SK-N-MC (cell line): ENCODE results near the gene KRT37.
"Not testable (repeated sequence)": the region's sequence is repeated elsewhere in the genome, so short reads cannot be mapped to it uniquely, and the experiment has no call there.

Experiments used
- DNase-seq: peaks from one replicate; pipeline ENCODE4 v3.0.0-alpha.2; 2011; ENCODE audit warnings: low read depth, low spot score
- H3K27ac ChIP-seq: fragments of 200-600 bp; sonication (generic); 2 replicates; pipeline ENCODE4 v1.5.1; 2016; ENCODE audit warnings: mixed run types
- H3K36me3 ChIP-seq: fragments of 200-600 bp; sonication (generic); 2 replicates; pipeline ENCODE4 v1.6.1; 2017; ENCODE audit warnings: antibody characterized with exemption, low read length, mixed read lengths; ENCODE audit not compliant: insufficient read depth
- H3K4me3 ChIP-seq: fragments of 200-600 bp; sonication (generic); 2 replicates; pipeline ENCODE4 v1.5.1; 2016
- H3K9ac ChIP-seq: fragments of 200-600 bp; sonication (generic); 2 replicates; pipeline ENCODE4 v1.8.0; 2017; ENCODE audit warnings: mixed run types, mixed read lengths; ENCODE audit not compliant: insufficient read length
- H3K9me3 ChIP-seq: fragments of 200-600 bp; sonication (generic); 2 replicates; pipeline ENCODE4 v1.6.1; 2017; ENCODE audit warnings: low read depth, mild to moderate bottlenecking, antibody characterized with exemption, low read length, moderate library complexity, mixed read lengths
- EZH2 ChIP-seq: fragments of 200-600 bp; sonication (generic); IDR thresholded peaks from one replicate; pipeline ENCODE4 v1.6.1; 2017; ENCODE audit warnings: antibody characterized with exemption
- FOXP2 ChIP-seq: optimal IDR thresholded peaks from 2 replicates; pipeline ENCODE3; 2011; ENCODE audit warnings: mild to moderate bottlenecking, moderate library complexity; ENCODE audit not compliant: insufficient read depth; ENCODE audit errors: extremely low read length, control extremely low read depth
- POLR2AphosphoS5 ChIP-seq: IDR thresholded peaks from 2 replicates; pipeline ENCODE4 v1.6.1; 2012; ENCODE audit warnings: mild to moderate bottlenecking, low read depth, low read length, borderline replicate concordance

The KRT37 gene

DNA sequence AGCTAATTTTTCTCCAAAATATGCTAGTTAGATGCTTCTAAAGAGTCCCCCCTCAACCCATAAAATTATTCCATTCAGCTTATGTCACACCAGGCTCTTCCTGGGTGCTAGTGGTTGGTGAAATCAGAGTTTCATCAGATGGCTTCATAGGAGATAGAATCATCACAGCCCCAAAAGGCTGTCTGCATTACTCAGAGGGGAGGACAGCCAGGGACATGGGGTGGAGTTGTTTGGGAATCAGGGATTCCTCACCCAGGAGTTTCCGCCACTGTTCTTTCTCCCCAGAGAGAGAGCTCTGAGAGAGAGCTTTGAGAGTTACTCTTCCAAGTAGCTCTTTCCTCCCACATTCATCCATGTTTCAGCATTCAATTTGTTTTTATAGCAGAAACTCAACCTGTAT is 42.0 kb downstream of the KRT37 start:
- H3K9me3 ChIP-seq: no peaks in the 10 kb centered on the region; the same call in 1 of the 2 replicates
- no peak for DNase-seq
- TF ChIP-seq FOXP2: no peak
- no peak for TF ChIP-seq POLR2AphosphoS5
- TF ChIP-seq EZH2: no peak
- H3K9ac ChIP-seq: no peak overlapping the region
- H3K4me3 ChIP-seq: no peak overlapping the region
- peaks cover 5% of the 10 kb centered on the region; the same call in 1 of the 2 replicates for H3K36me3 ChIP-seq
- no peak overlapping the region for H3K27ac ChIP-seq

- H3K9me3 ChIP-seq, H3K4me3 ChIP-seq, H3K27ac ChIP-seq, DNase-seq, H3K9ac ChIP-seq, H3K36me3 ChIP-seq: not testable (repeated sequence)
These were observed 42.4 kb downstream of the KRT37 start, which contains the start of gene KRT34 for GRCh38 chr17:41381943-41382342. TSS of gene KRT34 (minus strand) at chr17:41382306. CDS start at chr17:41382246, 60 bp downstream.

DNA sequence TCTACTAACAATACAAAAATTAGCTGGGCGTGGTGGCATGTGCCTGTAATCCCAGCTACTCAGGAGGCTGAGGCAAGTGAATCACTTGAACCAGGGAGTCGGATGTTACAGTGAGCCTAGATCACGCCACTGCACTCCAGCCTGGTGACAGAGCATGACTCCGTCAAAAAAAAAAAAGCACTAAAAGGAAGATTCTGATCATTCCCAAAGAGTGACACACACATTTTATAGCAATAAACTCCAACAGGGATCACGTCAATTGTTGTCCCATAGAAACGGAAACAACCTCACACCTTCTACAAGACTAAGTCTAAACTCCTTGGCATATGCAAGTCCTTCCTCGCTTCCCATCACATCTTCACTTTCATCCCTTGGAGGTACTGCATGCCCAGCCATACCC is 44.3 kb downstream of the KRT37 start:
- DNase-seq, H3K27ac ChIP-seq, H3K9ac ChIP-seq, H3K4me3 ChIP-seq, H3K36me3 ChIP-seq, H3K9me3 ChIP-seq: not testable (repeated sequence)

DNA sequence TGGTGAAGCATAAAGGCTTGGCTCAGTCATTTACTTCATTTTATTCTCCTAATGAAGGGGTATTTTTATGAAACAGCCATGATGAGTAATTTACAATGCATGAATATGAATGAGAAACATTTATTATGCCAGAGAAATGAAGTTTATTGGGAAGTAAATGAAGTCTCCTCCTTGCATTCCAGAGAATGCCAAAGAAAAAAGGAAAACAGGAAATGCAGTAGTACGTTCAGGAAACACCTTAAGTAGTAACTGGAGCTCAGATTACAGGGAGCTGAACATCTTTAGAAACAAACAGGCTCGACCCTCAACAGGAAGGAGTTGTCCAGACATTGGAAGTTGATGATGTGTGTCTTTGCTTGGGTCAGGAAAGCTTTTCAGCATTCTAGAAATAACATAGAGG is 46.8 kb downstream of the KRT37 start:
- no peaks in the 10 kb centered on the region for H3K9me3 ChIP-seq
- H3K4me3 ChIP-seq: peak overlapping the region; percentile 30
- no peak overlapping the region for H3K9ac ChIP-seq
- DNase-seq: peak; percentile 63
- peak overlapping the region; percentile 95 for H3K27ac ChIP-seq
- H3K36me3 ChIP-seq: no peaks in the 10 kb centered on the region
- TF ChIP-seq POLR2AphosphoS5 (no peak), EZH2 (no peak), FOXP2 (peak; percentile 93)
